Measurements from ENCODE around the gene INTS11.
"Not testable (repeated sequence)": the region's sequence is repeated elsewhere in the genome, so short reads cannot be mapped to it uniquely, and the experiment has no call there.

The INTS11 gene

GRCh38 chr1:1327291-1327690 lies 2.8 kb upstream of the INTS11 start:
- no peak for DNase-seq

GRCh38 chr1:1326075-1326605 lies 1.7 kb upstream of the INTS11 start:
- DNase-seq: no peak

- no peak for DNase-seq
Observed at GRCh38 chr1:1325288-1326074, 1.0 kb upstream of the INTS11 start.

DNA sequence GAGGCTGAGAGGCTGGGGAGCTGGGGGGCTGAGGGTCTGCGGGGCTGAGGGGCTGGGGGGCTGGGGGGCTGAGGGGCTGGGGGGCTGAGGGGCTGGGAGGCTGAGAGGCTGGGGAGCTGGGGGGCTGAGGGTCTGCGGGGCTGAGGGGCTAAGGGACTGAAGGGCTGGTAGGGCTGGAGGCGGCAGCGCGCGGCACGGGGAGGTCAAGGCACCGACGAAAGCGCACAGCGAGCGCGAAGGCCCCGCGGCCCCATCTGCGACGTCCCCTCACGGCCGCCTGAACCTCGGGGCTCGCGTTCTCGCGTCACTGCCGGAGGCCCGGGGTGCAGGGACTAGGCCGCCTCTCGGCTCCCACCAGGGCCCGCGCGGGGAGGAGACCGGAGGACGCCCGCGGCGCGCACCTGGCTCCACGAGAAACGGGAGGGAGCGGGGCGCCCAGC lies 356 bp downstream of the INTS11 start:
- no peak for DNase-seq

GRCh38 chr1:1322952-1323351 lies 1.5 kb downstream of the INTS11 start:
- no peak for DNase-seq

GRCh38 chr1:1322418-1322817 lies 2.0 kb downstream of the INTS11 start:
- DNase-seq: no peak

DNA sequence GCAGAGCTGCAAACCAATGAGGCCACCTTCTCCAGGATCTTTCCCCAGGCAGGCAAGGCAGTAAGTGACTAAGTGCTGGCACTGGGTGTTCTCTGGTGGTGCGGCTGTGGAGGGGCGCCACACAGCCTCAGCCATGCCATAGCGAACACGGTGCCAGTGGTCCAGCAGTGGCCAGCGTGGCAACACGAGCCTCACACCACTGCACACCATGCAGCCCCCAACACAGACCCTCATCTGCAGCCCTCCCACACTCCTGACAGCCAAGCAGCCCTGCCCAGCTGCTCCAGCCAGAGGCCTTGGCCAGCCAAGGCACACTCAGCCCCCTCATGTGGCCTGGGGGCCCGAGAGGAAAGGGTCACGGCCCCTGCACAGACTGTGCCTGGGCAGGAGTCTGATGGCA lies 3.0 kb downstream of the INTS11 start:
- DNase-seq: no peak

DNA sequence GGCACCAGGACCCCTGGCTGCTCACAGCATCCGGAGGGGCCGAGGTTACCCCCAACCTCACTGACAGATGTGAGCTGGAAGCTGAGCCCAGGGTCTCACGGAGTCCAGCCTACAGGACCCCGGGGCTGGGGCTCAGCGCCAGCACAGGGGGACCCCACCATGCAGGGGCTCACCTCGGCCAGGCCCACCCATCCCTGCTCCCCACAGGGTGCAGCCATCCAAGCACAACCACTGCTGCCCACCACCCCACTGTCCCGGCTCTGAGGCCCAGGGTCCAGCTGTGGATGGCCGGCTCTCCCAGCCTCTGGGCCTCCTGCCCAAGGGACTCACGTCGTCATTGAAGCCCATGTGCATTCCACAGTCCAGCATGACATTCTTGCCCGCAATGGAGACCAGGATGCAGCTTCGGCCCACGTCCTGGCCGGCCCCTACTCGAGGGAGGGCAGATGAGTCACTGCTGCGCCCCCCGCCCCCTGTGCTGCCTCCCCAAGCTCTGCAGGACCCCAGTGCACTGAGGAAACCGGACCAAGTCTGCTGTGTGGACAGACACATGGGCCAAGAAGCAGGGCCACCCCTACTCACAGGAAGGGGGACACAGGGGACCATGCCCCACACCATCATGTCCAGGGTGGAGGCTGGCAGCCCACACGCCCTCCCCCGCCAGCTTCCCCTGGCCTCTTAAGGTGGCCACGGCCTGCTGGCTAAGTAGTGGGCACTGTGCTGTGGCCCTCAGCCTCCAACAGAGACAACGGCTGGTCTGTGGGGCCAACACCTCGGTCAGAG lies 3.6 kb downstream of the INTS11 start:
- DNase-seq: no peak

GRCh38 chr1:1319646-1319941 lies 4.9 kb downstream of the INTS11 start:
- DNase-seq: no peak

- DNase-seq: no peak
Observed at GRCh38 chr1:1318777-1319645, 5.4 kb downstream of the INTS11 start.

GRCh38 chr1:1318131-1318652 lies 6.3 kb downstream of the INTS11 start:
- DNase-seq: no peak

DNA sequence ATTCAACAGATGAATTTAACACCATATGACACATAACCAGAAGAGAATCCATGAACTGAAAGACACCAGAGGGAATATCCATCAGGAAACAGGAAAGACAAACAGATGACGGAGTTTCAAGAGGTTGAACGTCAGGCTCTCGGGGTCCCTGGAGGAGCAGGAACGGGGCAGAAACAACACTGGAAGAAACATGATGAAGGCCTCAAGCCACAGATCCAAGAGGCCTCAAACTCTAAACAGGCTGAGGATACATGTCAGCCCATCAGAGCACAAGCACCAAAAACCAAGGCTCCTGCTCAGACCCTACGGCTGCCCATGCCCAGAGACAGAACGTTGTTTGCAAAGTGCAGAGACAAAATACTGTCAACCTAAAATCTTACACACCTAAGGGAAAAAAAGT lies 7.0 kb downstream of the INTS11 start:
- no peak for DNase-seq

DNA sequence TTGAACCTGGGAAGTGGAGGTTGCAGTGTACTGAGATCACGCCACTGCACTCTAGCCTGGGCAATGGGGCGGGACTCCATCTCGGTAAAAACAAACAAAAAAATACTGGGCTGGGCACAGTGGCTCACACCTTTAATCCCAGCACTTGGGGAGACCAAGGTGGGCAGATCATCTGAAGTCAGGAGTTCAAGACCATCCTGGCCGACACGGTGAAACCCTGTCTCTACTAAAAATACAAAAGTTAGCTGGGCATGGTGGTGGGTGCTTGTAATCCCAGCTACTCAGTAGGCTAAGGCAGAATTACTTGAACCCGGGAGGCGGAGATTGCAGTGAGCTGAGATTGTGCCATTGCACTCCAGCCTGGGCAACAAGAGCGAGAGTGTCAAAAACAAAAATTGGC lies 8.3 kb downstream of the INTS11 start:
- not testable (repeated sequence) for DNase-seq

DNA sequence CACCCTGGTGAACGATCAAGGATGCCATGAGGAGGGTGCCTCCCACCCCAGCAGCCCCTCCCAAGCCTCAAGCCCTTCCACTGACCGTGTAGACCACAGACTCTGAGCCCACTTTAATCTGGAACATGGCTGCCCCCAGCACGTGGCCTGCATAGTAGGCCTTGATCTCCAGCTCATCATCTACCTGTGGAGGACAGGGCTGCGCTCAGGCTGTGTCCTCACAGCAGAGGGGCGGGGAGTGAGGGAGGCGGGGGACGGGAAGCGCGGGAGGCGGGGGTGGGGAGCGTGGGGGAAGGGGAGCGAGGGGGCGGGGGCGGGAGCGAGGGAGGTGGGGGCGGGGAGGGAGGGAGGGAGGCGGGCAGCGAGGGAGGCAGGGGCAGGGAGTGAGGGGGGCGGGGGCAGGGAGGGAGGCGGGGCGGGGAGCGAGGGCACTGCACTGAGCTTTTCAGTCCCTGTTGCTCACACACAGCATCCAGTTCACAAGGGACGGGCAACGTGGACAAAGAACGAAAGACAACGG lies 9.0 kb downstream of the INTS11 start:
- DNase-seq: no peak

- DNase-seq: no peak
Observed at GRCh38 chr1:1314678-1315335, 9.7 kb downstream of the INTS11 start.

- DNase-seq: no peak
Observed at GRCh38 chr1:1314237-1314586, 10.2 kb downstream of the INTS11 start.

DNA sequence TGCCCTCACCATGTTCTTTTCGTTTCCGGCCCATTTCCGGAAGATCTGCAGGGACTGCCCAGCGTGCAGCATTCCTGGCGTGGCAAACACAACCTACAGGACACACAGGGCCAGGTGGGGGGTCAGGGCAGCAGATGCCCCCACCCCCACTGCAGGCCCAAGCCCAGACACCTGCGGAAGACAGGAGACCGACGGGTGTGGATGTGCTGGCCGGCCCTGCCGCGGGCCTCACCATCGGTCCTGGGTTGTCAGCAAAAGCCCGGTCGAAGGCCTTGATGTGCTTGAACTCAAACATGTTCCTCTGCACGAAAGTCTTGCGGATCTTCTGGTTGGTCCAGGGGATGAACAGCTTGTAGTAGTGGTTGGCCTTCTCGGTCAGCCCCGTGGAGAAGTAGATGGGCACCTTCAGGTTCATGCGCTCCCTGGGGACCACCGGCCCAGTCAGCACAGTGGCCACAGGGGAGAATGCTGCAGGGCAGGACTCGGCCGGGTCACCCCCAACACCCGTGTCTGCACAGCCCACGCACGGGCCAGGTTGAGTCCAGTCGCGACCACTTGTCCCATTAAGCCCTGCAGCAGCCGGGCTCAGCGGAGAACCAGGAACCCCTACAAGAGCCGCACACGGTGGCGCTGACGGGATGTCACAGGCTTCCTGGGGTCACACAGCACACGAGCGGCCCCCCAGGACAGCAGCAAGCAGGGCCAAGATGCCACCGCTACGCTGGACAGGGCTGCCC lies 10.8 kb downstream of the INTS11 start:
- no peak for DNase-seq

DNA sequence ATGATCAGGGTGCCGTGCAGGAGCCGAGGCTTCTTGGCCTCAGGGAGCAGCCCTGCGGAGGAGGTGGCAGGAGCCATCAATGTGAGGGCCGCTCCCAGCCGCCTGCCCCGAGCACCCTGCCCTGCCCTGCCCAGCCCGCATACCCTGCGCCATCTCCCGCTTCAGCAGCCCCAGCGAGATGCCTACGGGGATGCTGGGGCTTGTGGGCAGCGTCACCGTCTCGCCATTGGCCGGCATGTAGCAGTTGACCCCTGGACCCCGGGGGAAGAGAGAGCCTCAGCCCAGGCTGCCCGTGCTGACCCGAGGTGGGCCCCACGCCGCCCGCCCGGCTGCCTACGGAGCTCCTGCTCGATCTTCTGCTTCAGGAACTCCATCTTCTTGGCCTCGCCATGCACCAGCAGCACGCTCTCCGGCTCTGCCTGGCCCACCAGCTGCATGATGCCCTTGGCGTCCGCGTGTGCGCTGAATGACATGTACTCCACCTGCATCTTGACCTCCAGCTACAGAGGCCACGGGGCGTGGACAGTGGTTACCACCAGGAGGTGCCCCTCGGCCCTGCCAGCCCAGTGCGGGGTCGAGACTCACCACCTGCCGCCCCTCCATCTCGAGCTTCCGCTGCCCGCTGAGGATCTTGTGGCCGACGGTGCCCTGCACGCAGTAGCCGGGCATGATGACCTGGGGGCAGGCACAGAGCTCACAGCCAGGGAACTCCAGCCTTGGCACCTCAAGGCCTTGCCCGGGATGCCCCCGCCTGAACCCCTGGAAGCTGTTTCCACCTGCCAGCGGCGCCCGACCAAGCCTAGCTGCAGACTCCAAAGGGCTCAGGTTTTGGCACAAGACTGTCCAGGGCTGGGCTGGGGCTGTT lies 11.8 kb downstream of the INTS11 start:
- DNase-seq: no peak

DNA sequence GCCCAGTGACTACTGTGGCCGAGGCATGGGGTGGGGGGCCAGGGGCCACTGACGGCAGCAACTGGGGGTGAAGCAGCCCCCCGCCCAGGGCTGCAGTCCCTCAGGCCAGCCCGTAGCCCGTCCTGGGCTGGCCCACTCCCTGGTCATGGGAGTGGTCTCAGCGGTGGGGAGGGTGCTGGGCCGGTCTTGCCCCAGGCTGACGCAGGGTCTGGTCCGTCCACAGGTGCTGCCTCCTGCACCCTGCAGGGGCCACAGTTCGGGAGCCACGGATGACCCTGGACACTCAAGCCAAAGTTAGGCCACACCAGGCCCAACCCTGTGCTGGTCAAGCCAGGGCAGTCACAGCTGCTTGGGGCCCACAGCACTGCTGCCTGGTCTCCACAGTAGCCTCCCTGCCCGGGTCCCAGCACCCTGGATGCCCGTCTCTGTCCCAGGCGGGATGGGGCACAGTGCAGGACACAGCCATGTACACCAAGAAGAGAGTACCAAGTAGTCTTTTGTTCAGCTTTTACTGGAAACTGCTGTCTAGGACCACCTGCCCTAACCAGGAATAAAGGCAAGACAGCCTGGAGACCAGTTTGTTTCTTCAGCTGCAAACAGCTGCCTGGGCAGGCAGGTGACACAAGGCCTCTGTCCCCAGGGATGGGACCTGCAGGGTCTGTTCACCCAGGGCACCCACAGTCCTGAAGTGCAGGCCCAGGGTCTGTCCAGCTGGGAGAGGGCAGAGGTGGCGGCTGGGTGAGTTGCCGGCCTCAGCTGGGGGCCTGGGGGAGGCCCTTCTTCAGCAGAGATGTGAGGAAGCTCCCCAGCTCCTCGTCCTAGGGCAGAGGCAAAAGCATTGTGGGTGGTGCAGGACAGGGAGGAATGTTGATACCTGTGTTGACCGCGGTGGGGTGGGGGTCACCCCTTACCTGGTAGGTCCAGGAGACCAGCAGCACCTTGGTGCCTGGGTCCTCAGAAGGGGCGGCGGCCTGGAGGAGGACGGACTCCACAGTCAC lies 13.1 kb downstream of the INTS11 start:
- no peak for DNase-seq
